Kidney capillary endothelial cell (primary cell): ENCODE results near the gene TGM3.

Source experiments
- DNase-seq: peaks from one replicate; pipeline ENCODE4 v3.0.0-alpha.2; 2018; ENCODE audit warnings: low spot score

The TGM3 gene

GRCh38 chr20:2283706-2284423, 11.9 kb upstream of the TGM3 start:
- no peak for DNase-seq

GRCh38 chr20:2285193-2285592, 10.6 kb upstream of the TGM3 start:
- DNase-seq = no peak

GRCh38 chr20:2285613-2286012, 10.2 kb upstream of the TGM3 start:
- DNase-seq = peak; percentile 83

GRCh38 chr20:2287504-2287903, 8.3 kb upstream of the TGM3 start:
- no peak for DNase-seq

- DNase-seq = no peak
These were observed 6.3 kb upstream of the TGM3 start for GRCh38 chr20:2289475-2289874.

GRCh38 chr20:2290486-2290885, 5.3 kb upstream of the TGM3 start:
- no peak for DNase-seq

- no peak for DNase-seq
These were observed 3.2 kb upstream of the TGM3 start for GRCh38 chr20:2292416-2293110.

- no peak for DNase-seq
These were observed 2.3 kb upstream of the TGM3 start for GRCh38 chr20:2293486-2293885.

- DNase-seq = no peak
These were observed 1.8 kb upstream of the TGM3 start for GRCh38 chr20:2293971-2294370.

- no peak for DNase-seq
These were observed 515 bp upstream of the TGM3 start for GRCh38 chr20:2295286-2295685.

GRCh38 chr20:2296524-2297356, 939 bp downstream of the TGM3 start:
- DNase-seq = no peak

- DNase-seq = no peak
These were observed 1.5 kb downstream of the TGM3 start for GRCh38 chr20:2297357-2297728.

GRCh38 chr20:2298116-2298515, 2.3 kb downstream of the TGM3 start:
- DNase-seq = no peak

- DNase-seq = no peak
These were observed 2.9 kb downstream of the TGM3 start for GRCh38 chr20:2298701-2299100.

GRCh38 chr20:2299301-2299700, 3.5 kb downstream of the TGM3 start:
- DNase-seq = no peak

- DNase-seq = no peak
These were observed 4.2 kb downstream of the TGM3 start for GRCh38 chr20:2300002-2300401.

- DNase-seq = no peak
These were observed 4.6 kb downstream of the TGM3 start for GRCh38 chr20:2300420-2300819.

- peak; percentile 58 for DNase-seq
These were observed 5.4 kb downstream of the TGM3 start for GRCh38 chr20:2301164-2301622.

GRCh38 chr20:2302384-2303060, 6.7 kb downstream of the TGM3 start:
- no peak for DNase-seq

GRCh38 chr20:2303673-2304072, 7.9 kb downstream of the TGM3 start:
- no peak for DNase-seq

GRCh38 chr20:2304180-2304579, 8.4 kb downstream of the TGM3 start:
- DNase-seq = no peak

GRCh38 chr20:2305029-2305428, 9.2 kb downstream of the TGM3 start:
- DNase-seq = no peak
